Fibroblast of skin of scalp (primary cell): ENCODE data around the gene PLD1.
"Not testable (repeated sequence)": the region's sequence is repeated elsewhere in the genome, so short reads cannot be mapped to it uniquely, and the experiment has no call there.

Experiments used
- DNase-seq: peaks from one replicate; pipeline ENCODE4 v3.0.0-alpha.2; 2013

Gene PLD1

DNA sequence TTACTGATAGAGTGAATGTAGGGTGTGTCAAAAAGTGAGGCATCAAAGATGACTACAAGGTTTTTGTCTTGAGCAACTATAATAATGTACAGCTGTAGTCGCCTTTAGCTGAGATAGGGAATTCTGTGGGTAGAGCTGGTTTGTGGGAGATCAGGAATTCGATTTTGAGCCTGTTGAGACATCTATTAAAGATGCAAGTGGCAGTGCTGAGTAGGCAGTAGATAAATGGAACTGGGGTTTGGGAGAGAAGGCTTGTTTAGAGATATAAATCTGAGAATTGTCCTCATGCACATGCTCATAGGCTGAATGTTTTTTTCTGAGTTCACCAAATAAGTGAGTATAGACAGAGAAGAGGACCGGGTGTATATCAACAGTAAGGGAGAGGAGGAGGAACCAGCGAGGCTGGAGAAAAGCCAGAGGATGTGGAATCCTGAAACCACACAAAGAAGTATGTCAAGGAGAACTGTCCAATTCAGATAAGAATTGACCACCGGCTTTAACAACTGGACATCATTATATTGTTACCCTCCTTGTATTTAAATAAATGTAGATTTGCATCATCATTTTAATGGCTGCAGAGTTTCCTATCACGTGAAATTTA lies 204.0 kb downstream of the PLD1 start:
- DNase-seq: peak; percentile 19

DNA sequence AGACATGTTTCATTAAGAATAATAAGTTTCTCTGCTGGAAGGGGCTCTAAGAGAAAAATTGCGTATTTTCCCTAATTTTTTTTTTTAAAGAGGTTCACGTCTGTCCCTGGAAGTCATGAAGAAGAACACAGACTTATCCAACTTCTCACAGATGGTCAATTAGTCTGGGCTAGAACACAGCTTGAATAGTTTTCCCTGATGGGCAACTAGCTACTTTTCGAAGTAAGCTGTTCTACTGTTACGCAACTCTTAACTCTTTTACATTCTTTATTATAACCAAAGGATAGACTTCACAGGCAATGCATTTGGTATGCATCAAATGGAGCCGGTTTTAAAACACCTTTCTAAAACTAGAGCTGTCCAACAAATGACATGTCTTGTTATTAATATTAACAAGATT lies 205.9 kb downstream of the PLD1 start:
- no peak for DNase-seq

DNA sequence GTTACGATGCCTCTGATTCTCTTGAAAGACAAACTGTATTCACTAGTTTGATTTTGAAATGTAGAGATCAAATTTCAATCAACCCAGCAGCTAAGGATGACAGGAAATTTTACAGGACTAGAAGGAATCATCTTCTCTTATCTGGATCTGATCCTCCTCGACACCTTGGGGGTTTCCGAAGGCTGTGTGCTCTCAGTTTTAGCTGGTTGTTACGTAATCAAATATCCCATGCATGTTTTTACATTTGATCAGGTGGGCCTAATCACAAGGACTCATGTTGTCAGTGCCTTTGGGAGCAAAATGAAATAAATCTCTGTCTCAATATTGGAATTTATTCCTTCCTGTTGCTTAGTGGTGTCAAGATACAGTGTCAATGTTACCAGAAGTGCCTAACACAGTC lies 208.2 kb downstream of the PLD1 start:
- DNase-seq: no peak

DNA sequence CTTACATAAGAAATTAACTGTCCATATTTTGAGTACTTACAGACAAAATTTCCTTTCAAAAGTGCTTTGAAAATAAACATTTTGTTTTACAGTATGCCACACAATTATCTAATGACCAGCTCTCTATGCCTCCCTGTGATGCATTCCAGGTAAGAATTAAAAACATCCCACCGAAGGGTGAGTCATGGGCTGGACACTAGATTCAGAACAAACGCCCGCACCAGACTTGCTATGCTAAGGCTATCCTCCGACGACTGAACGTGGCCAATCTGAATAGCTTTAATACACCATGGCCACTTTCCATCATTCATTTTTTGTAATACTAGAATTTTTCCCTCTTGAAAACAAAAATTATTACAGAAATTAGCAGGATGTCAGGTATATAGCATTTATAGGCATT lies 210.3 kb downstream of the PLD1 start:
- DNase-seq: no peak

DNA sequence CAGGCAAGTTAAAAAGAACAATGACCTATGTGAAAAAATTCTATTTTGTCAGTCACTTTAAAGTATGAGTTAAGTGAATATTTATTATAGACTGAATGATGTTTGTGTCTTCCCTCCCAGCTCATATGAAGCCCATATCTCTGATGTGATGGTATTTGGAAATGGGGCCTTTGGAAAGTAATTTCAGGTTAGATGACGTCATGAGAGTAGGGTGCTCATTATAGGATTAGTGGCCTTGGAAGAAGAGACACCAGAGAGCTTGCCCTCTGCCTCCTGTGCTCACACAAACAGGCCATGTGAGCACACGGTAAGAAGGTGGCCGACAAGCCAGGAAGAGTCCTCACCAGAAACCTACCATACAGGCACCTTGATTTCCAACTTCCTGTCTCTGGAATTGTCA lies 211.3 kb downstream of the PLD1 start:
- DNase-seq: no peak

DNA sequence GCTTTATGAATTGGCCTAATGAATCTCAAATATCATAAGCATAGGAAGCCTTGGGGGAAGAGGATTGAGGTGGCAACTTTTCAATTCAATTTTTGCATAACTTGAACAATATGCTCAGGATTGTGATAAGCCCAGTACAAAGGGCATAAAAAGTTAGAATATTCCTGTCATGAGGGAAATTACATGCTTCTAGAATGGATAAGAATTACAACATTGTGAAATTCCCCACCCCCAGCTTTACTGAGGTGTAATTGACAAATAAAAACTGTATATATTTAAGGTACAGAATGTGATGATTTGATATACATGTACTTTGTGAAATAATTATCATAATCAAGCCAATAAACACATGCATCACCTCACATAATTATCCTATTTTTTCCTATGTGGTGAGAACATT lies 217.5 kb downstream of the PLD1 start:
- DNase-seq: no peak

DNA sequence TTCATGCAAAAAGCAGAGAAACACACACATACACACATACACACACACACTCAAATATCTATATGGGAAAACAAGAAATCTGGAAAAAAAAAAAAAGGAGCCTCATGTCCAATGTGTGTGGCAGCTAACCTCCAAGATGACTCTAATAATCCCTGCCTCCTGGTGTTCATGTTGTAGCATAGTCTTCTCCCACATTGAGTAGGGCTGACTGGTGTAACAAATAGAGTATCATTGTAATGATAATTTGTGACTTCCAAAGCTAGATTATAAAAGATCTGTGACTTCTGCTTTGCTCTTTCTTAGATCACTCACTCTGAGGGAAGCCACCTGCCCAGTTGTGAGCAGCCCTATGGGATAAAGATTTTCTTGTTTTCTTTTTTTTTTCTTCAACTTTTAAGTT lies 219.2 kb downstream of the PLD1 start:
- DNase-seq: no peak

DNA sequence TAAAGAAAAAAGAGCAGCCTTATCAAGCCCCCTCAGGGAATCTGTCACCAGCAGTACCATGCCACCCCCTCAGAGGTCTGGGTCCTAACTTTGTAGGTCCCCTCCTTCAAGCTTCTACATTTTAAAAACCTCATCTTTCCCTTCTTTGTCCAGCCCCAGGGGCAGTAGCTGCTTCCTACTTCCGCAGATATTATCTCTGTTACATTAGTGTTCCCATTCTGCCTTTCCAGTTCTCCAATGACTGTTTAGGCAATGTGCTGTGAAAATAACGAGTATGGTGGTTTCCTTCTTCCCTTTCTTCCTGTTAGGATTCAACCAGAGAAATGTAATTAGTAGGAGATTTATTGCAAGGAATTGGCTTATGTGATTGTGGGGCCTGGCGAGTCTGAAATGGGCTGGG lies 224.0 kb downstream of the PLD1 start:
- no peak for DNase-seq

DNA sequence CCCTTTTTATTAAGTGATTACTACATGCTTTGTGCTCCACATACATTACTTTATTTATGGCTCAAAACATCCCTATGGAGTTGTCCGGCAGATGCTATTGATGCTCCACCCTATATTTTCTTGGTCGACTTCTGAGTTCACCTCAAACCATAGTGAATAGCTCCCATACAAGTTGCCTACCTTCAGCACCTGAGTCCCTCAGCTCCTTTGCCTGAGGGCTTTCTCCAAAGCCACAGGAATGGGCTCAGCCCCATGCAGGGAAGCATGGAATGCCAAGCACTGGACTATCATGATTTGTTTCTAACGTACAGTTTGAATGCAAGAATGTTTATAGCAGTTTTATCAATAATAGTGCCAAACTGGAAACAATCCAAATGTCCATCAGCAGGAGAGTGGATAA lies 225.2 kb downstream of the PLD1 start:
- no peak for DNase-seq

DNA sequence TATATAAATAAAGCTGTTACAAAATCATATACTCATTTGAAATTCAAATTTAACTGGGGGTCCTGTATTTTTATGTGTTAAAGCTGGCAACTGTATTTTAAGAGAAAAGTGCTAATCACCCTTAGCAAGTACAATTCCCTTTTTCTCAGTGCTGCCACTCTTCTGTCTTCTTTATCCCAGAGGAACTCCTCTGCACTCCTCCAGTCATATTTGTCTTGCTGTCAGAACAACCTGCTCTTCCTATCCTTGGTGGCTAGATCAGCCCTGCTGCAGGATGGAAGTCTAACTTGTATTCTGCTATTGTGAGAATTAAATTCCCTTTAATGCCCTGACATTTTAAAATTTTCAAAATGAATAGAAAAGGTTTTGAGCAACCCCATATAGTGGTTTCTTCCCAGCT lies 226.2 kb downstream of the PLD1 start:
- DNase-seq: no peak

DNA sequence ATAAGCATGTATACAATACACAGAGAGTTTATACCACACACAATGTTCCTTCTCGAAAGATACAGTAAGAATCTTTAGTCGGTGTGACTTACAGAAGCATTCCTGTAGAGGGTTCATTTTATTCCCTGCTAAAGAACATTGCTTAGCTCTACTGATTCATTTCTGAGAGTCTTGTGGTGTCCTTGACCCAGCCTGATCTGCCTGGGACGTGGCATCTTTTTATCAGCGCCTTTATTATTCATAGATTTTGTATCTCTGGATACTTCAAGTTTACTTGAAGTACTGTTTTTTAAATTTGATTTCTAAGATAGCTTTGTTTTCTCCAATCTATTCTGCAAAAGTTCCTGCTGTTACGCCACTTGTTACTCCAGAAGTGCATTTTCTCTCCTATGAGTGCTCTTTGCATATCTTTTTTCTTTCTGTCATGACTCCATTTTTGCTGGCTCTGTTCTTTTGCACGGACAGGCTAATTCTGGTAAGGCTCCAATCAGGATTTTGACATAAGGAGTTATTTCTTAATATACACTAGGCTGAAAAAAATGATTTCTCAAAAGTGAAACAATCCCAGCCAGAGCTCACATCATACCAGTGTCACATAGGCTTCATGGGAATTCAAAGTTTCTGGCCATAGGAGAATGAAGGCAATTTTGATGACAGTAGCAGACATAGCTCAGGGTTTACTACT lies 235.6 kb downstream of the PLD1 start:
- peak; percentile 23 for DNase-seq

DNA sequence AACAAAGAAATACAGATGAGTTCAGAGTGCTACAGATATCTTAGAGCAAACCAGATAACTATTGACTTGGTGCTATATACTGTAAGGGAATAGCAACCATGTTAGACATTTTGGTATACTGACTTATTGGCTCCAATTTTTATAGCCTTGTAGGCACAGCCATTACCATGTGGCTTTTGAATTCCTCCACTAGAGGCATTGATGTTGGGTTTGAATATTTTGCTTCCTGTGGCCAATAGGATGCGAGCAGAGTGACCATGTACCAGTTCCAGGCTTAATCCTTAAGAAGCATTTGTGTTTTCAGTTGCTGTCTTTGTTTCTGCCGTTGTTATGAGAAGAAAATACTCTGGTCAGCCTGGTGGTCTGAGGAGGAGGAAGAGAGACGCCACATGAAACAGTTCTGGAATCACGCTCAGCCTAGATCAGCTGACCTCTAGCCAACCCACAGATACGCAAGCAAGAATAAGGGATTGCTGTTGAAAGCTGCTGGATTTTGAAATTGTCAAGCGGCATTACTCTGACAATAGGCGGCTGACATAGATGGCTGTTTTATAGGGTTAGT lies 240.6 kb downstream of the PLD1 start:
- no peak for DNase-seq

DNA sequence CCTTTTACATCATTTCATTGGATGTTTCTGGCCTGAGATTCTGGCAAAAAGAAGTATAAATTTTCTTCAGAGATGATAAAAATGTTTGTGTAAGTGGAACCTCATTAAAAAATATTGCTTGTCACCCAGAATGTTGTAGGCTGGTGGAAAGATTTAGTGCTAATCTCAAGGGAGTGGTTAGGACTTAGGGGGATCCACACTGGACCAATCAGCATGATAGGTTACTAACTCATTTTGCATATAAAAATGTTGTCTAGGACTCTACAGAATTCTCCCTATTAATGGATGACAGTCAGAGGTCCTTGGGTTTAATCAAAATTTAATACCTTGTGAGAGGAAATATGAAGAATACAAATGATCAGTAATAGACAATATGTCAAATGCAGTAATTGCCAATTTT lies 241.5 kb downstream of the PLD1 start:
- no peak for DNase-seq

DNA sequence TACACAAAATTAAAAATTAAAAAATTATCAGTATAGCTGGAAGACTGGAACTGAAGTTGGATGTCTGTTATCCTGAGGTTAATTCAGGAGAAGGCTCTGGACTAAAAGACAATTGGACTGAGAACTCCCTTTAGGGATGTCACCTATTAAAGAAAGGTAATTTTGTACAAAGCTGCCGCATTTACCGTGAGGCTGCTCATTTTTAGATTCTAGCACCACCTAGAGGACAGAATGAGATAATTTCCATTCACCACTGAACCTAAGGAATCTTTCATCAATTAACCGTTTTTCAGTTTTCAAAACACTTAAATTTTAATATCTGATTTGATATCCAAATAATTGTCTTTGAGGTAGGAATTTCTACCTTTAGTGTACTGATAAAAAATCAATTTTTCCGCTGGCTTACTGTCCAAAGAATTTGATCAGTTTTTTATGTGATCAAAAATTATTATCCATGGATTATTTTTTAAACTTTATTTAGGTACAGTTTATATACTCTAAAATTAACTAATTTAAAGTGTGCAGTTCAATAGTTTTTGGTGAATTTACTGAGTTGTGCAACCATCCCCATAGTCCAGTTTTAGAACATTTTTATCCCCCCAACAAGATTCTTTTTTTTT lies 243.4 kb downstream of the PLD1 start:
- DNase-seq: peak; percentile 33

DNA sequence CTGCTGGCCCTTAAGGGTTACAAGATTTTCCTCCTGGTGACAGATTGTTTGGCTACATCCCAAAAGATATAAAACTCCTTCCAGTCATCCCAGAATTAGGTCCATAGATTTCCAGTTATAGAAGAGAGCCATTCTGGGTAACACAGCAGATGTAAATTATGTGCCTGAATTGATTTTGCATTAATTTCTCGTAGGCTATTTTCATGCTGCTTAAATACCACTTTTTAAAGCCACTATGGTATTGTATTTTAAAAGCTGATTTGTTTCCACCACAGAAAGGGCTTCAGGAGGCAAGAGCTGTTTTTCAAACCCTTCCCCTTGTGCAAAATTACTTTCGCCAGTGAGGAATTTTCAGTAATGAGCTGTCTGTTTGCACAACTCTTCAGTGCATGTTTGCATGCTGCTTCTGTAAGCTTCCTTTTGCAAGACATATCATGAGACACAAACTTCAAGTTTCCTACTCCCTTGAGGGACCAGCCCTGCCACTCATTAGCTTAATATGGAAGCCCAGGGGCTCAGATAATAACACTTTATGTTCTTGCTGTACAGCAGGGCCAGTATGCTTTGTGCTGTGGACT lies 244.7 kb downstream of the PLD1 start:
- peak; percentile 22 for DNase-seq

DNA sequence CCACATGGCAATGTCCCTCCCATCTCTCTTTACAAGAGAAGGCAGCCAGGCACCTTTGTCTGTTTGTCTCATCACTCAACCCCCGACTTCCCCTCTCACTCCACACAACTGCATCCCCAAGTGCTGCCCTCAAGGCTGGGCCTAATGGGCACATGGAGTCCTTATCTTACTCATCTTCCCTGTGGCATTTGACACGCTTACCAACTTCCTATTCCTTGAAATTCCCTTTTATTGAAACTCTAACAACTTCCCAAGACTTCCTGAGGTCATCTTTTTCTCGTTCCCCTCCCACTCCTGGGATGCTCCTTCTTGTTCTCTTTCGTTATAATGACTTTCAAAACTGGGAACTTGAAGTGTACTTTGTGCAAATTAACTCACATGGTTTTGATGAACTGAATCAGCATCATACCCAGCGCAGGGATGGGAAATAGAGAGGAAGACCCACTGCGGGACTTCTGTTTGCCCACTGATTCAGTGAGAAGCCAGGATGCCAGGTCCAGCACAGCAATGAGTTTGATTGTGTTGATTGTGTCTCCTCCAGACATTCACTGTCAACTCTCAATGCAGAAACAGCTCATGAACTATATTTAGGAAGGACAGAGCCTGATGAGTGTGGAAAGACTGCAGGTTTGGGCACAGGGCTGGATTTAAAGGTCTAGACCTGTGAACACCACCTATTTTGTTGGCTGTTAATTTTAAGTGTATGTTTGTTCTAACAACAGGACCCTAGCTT lies 245.4 kb downstream of the PLD1 start:
- no peak for DNase-seq

DNA sequence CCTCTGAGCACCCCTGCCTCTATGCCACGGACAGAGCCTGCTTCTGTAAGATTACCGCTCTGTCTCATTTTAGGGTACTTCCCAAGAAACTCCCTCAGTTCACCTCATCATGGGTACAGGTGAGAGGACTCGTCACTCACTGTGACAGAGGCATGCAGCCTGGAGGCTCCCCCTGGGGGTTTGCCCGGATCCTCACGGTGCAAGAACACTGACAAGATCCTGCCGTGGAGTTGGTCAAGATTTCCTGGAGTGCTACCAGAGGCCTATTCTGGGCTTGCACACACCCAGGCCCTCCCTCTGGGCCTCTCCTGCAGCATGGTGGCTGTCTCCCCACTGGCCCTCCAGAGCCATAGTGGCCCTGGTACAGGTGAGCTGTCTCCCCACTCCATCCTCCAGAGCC lies 247.0 kb downstream of the PLD1 start:
- DNase-seq: no peak

DNA sequence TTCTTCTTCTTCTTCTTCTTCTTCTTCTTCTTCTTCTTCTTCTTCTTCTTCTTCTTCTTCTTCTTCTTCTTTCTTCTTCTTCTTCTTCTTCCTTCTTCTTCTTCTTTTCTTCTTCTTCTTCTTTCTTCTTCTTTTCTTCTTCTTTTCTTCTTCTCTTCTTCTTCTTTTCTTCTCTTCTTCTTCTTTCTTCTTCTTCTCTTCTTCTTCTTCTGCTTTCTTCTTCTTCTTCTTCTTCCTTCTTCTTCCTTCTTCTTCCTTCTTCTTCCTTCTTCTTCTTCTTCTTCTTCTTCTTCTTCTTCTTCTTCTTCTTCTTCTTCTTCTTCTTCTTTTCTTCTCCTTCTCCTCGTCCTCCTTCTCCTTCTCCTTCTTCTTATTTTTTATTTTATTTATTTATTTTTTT lies 247.8 kb downstream of the PLD1 start:
- DNase-seq: not testable (repeated sequence)

DNA sequence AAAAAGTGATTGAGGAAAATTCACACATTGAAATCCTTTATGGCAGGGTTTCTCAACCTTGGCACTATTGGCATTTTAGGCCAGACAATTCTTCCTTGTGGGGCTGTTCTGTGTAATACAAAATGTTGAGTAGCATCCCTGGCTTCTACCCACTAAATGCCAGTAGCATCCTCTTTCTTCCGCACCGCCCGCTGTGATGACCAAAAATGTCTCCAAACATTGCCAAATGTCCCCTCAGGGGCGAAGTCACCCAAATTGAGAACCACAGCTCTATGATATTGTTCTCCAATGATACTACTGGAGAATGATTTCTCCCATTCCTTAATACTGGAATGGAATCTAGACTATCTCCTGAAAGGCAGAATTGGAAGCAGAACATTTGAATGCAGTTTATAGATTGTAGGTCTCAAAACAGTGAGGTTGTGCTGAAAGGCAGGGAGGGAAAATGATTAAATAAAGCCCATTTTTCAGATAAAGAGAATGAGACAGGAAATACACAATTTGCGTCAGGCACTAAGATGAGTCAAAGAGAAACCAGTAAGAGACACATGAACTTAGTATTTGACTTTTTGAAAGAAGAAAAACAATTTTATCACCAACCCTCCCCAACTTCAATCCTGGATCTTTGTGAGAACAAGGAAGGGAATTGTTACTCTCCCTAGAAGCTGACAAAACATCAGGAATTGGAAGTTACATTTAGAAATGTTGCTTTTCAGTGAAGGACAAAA lies 248.5 kb downstream of the PLD1 start:
- no peak for DNase-seq

DNA sequence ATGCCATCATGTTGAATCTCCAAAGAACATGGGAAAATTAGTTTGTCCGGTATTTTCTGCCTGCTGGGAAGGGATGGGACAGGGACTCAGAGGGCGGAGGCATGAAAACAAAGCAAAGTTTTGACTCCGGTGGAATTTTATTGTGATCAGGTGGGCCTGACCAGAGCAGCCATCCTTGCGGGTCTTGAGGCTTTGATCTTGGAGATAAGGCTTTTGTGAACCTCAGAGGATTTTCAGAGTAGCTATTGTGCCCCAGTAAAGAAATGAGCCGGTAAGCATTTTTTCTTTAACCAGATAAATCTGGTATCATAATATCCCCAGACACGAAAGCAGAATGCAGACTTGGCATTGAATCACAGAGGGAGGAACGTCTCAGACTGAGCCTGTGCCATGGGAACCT lies 250.7 kb downstream of the PLD1 start:
- DNase-seq: no peak

DNA sequence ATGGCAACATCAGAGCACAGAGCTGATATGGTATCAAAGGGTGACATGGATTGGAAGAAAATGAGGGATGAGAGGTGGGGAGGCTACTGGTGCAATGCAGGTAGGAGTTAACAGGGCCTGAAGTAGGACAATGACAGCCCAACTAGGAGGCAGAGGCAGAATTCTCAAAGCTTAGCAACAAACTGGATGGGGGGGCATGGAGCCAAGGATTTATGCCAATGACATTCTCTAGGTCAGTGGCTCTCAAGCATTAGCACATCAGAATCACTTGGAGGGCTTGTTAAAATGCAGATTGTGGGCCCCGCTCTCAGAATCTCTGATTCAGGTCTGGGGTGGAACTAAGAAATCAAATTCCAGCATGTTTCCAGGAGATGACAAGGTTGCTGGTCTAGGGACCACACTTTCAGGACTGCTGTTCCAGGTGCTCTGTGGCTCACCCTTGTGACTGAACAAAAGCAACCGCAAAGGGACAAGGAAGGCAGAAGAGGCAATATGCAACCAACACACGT lies 252.0 kb downstream of the PLD1 start:
- DNase-seq: no peak

DNA sequence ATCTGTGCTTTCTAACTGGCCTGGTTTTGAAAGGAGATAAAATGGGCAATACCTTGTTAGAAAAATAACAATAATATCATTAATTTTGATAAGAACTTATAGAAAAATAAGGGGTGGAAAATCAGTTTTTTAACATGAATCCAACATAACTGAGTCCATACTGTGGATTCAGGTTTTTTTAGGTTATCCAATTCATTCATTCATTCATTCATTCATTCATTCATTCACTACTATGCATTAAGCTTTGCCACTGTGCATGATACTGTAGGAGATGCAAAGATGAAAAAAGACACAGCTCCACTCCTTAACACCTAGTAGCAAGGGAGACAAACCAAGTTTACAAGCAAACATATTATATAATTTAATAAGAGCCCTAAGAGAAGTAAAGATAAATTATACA lies 253.1 kb downstream of the PLD1 start:
- DNase-seq: no peak
